HEK293T (cell line): ENCODE results near the gene AMBN.

ENCODE experiments used
- CTCF ChIA-PET: fragments of 350-600 bp; formaldehyde crosslinking; extraction: SDS; loops from one replicate; lab custom pipeline; 2021; ENCODE audit warnings: antibody characterized with exemption, inconsistent platforms; lab: Yijun Ruan, JAX
- POLR2A ChIA-PET: fragments of 350-600 bp; formaldehyde crosslinking; extraction: SDS; loops from one replicate; lab custom pipeline; 2020; ENCODE audit warnings: antibody characterized with exemption, inconsistent platforms; lab: Yijun Ruan, JAX
- DNase-seq: peaks from one replicate; pipeline ENCODE4 v3.0.0; 2012; ENCODE audit warnings: mixed read lengths; ENCODE audit errors: extremely low spot score
- ARNT ChIP-seq: fragments of 450-650 bp; IDR thresholded peaks from 2 replicates; pipeline ENCODE4 v1.6.1; 2017; ENCODE audit warnings: mild to moderate bottlenecking
- BHLHE40 ChIP-seq: fragments of 450-650 bp; IDR thresholded peaks from 2 replicates; pipeline ENCODE4 v1.6.1; 2016; ENCODE audit warnings: mild to moderate bottlenecking, moderate library complexity, borderline replicate concordance
- CTBP1 ChIP-seq: fragments of 450-650 bp; IDR thresholded peaks from 2 replicates; pipeline ENCODE4 v1.6.1; 2016; ENCODE audit warnings: borderline replicate concordance
- ELF4 ChIP-seq: fragments of 450-650 bp; IDR thresholded peaks from 2 replicates; pipeline ENCODE4 v1.6.1; 2017; ENCODE audit warnings: antibody characterized with exemption
- FOXA1 ChIP-seq: fragments of 450-650 bp; IDR thresholded peaks from 2 replicates; pipeline ENCODE4 v1.6.1; 2016; ENCODE audit warnings: mild to moderate bottlenecking
- FOXK2 ChIP-seq: fragments of 450-650 bp; IDR thresholded peaks from 2 replicates; pipeline ENCODE4 v1.6.1; 2016; ENCODE audit warnings: mild to moderate bottlenecking
- FOXM1 ChIP-seq: fragments of 450-650 bp; IDR thresholded peaks from 2 replicates; pipeline ENCODE4 v1.6.1; 2017; ENCODE audit warnings: mild to moderate bottlenecking, borderline replicate concordance
- HDGF ChIP-seq: fragments of 450-650 bp; IDR thresholded peaks from 2 replicates; pipeline ENCODE4 v1.6.1; 2017; ENCODE audit warnings: antibody characterized with exemption, borderline replicate concordance
- L3MBTL2 ChIP-seq: fragments of 450-650 bp; conservative IDR thresholded peaks from 2 replicates; pipeline ENCODE4 v1.6.1; 2016; ENCODE audit warnings: mild to moderate bottlenecking
- LEF1 ChIP-seq: fragments of 450-650 bp; IDR thresholded peaks from 2 replicates; pipeline ENCODE4 v1.6.1; 2017; ENCODE audit warnings: mild to moderate bottlenecking, borderline replicate concordance
- NFRKB ChIP-seq: fragments of 450-650 bp; IDR thresholded peaks from 2 replicates; pipeline ENCODE4 v1.6.1; 2016; ENCODE audit warnings: mild to moderate bottlenecking, moderate library complexity
- PKNOX1 ChIP-seq: fragments of 450-650 bp; IDR thresholded peaks from 2 replicates; pipeline ENCODE4 v1.6.1; 2016
- SP1 ChIP-seq: fragments of 450-650 bp; IDR thresholded peaks from 2 replicates; pipeline ENCODE4 v1.6.1; 2017
- SUZ12 ChIP-seq: fragments of 450-650 bp; IDR thresholded peaks from 2 replicates; pipeline ENCODE4 v1.6.1; 2016; ENCODE audit warnings: mild to moderate bottlenecking
- TARDBP ChIP-seq: fragments of 450-650 bp; IDR thresholded peaks from 2 replicates; pipeline ENCODE4 v1.6.1; 2016
- ZNF384 ChIP-seq: fragments of 450-650 bp; IDR thresholded peaks from 2 replicates; pipeline ENCODE4 v1.6.1; 2016

Gene AMBN

GRCh38 chr4:70606459-70606858 lies 14.4 kb downstream of the AMBN start:
- TF ChIP-seq FOXM1 (no peak), LEF1 (no peak), HDGF (no peak), ELF4 (no peak), SP1 (no peak), ARNT (no peak), TARDBP (no peak), NFRKB (no peak), CTBP1 (no peak), BHLHE40 (no peak), SUZ12 (no peak), L3MBTL2 (no peak), ZNF384 (no peak), PKNOX1 (no peak), FOXA1 (no peak), FOXK2 (no peak)
- DNase-seq = no peak
- ChIA-PET CTCF (no interaction called here), POLR2A (no interaction called here)

GRCh38 chr4:70607334-70607853 lies 15.3 kb downstream of the AMBN start:
- ChIA-PET CTCF (no interaction called here), POLR2A (no interaction called here)
- no peak for DNase-seq
- TF ChIP-seq ARNT (no peak), TARDBP (no peak), HDGF (no peak), NFRKB (no peak), ZNF384 (no peak), PKNOX1 (no peak), SP1 (no peak)

- TF ChIP-seq FOXK2 = no peak
- no peak for TF ChIP-seq L3MBTL2
- TF ChIP-seq HDGF = no peak
- TF ChIP-seq BHLHE40 = no peak
- TF ChIP-seq ZNF384 = no peak
- no peak for TF ChIP-seq TARDBP
- no peak for TF ChIP-seq LEF1
- no peak for TF ChIP-seq FOXA1
- no peak for TF ChIP-seq CTBP1
- TF ChIP-seq FOXM1 = no peak
- no peak for TF ChIP-seq PKNOX1
- no peak for TF ChIP-seq NFRKB
- TF ChIP-seq ARNT = no peak
- TF ChIP-seq ELF4 = no peak
- no peak for TF ChIP-seq SP1
- no peak for TF ChIP-seq SUZ12
- CTCF ChIA-PET = no interaction called here
- POLR2A ChIA-PET = no interaction called here
- no peak for DNase-seq
These were observed 16.3 kb downstream of the AMBN start for GRCh38 chr4:70608324-70608723.

- no peak for DNase-seq
- CTCF ChIA-PET = interaction anchor here (1.0 kb wide), 1 partner anchor 571 kb away, joined by 5 read pairs; no protein-coding TSS in a partner anchor
- POLR2A ChIA-PET = interaction anchor here (0.7 kb wide), 1 partner anchor 12 kb away, joined by 3 read pairs; no protein-coding TSS in a partner anchor
- TF ChIP-seq ELF4 (no peak), L3MBTL2 (no peak), LEF1 (no peak), NFRKB (no peak)
These were observed 21.5 kb downstream of the AMBN start for GRCh38 chr4:70613306-70614183.

GRCh38 chr4:70614184-70614555 lies 22.1 kb downstream of the AMBN start:
- POLR2A ChIA-PET = interaction anchor here (0.7 kb wide), 1 partner anchor 13 kb away, joined by 3 read pairs; no protein-coding TSS in a partner anchor
- CTCF ChIA-PET = interaction anchor here (1.0 kb wide), 1 partner anchor 570 kb away, joined by 5 read pairs; no protein-coding TSS in a partner anchor
- TF ChIP-seq SP1 (no peak), PKNOX1 (no peak), L3MBTL2 (no peak), TARDBP (no peak), NFRKB (no peak), ZNF384 (no peak), LEF1 (no peak), FOXK2 (no peak)
- DNase-seq = no peak

- CTCF ChIA-PET = no interaction called here
- no peak for DNase-seq
- POLR2A ChIA-PET = no interaction called here
These were observed 27.2 kb downstream of the AMBN start for GRCh38 chr4:70619288-70619687.

More at GRCh38 chr4:70619288-70619687, 27.2 kb downstream of the AMBN start:
- TF ChIP-seq BHLHE40 (no peak), SP1 (no peak), L3MBTL2 (no peak), PKNOX1 (no peak), CTBP1 (no peak), FOXM1 (no peak), FOXK2 (no peak), SUZ12 (no peak), HDGF (no peak), NFRKB (no peak), TARDBP (no peak), ARNT (no peak), ZNF384 (no peak), ELF4 (no peak), LEF1 (no peak), FOXA1 (no peak)
